SK-N-SH (cell line): ENCODE measurements around the gene CDV3. TPM values are rescaled to one million over a fixed set of nuclear protein-coding genes. Genes with fewer than 3 reads are reported as not detected.

Experiments used
- CTCF ChIA-PET: fragments of 300-600, 350-600 bp; formaldehyde crosslinking; extraction: SDS; loops from one replicate; lab custom pipeline; 2021; lab: Yijun Ruan, JAX
- POLR2A ChIA-PET: fragments of 350-600 bp; sonication (Branson Sonifier 250); formaldehyde crosslinking; extraction: SDS; loops from one replicate; lab custom pipeline; 2020; ENCODE audit warnings: antibody characterized with exemption, inconsistent platforms; lab: Yijun Ruan, JAX
- DNase-seq: peaks from one replicate; pipeline ENCODE4 v3.0.0; 2012
- H2AFZ ChIP-seq: fragments of 200-600 bp; sonication (generic); 2 replicates; pipeline ENCODE4 v1.8.1; 2016; ENCODE audit warnings: antibody characterized with exemption, mild to moderate bottlenecking, low read depth
- H3F3A ChIP-seq: fragments of 200-600 bp; sonication (generic); replicated peaks from 2 replicates; pipeline ENCODE3; 2016; ENCODE audit warnings: antibody characterized with exemption, mild to moderate bottlenecking; ENCODE audit not compliant: insufficient read depth
- H3K27ac ChIP-seq, 2 experiments: fragments of 200-500 bp in 1 of 2; fragments of 200-600 bp in 1 of 2; sonication (Bioruptor generic) in 1 of 2; sonication (generic), shearing (Covaris generic) in 1 of 2; 2 replicates each; pipeline versions ENCODE4 v1.5.1 to v1.6.1; 2014 to 2016; ENCODE audit warnings: low read depth in 2 of 2, inconsistent platforms in 1 of 2, low read length in 1 of 2, mild to moderate bottlenecking in 1 of 2, mixed read lengths in 1 of 2
- H3K27me3 ChIP-seq: fragments of 200-600 bp; sonication (generic), shearing (Covaris generic); 2 replicates; pipeline ENCODE4 v1.6.1; 2016; ENCODE audit warnings: mixed run types; ENCODE audit not compliant: insufficient read depth
- H3K36me3 ChIP-seq, 2 experiments: fragments of 200-500 bp in 1 of 2; fragments of 200-600 bp in 1 of 2; sonication (Bioruptor generic) in 1 of 2; sonication (generic) in 1 of 2; replicated peaks in 1 of 2; 2 replicates each; pipeline versions ENCODE3 to v1.5.1; 2014 to 2016; ENCODE audit warnings: low read length in 1 of 2, mild to moderate bottlenecking in 1 of 2; ENCODE audit not compliant: insufficient read depth in 2 of 2, control insufficient read depth in 1 of 2
- H3K4me1 ChIP-seq, 2 experiments: fragments of 200-500 bp in 1 of 2; fragments of 200-600 bp in 1 of 2; sonication (Bioruptor generic) in 1 of 2; sonication (generic), shearing (Covaris generic) in 1 of 2; 2 replicates each; pipeline versions ENCODE4 v1.5.1 to v1.6.1; 2014 to 2016; ENCODE audit warnings: low read depth in 1 of 2, low read length in 1 of 2, mixed run types in 1 of 2; ENCODE audit not compliant: insufficient read depth in 2 of 2, control insufficient read depth in 1 of 2
- H3K4me2 ChIP-seq: fragments of 200-600 bp; sonication (generic), shearing (Covaris generic); 2 replicates; pipeline ENCODE4 v1.6.1; 2017; ENCODE audit warnings: mixed run types
- H3K4me3 ChIP-seq, 2 experiments: fragments of 200-500 bp in 1 of 2; fragments of 200-600 bp in 1 of 2; sonication (Bioruptor generic) in 1 of 2; sonication (generic), shearing (Covaris generic) in 1 of 2; 2 replicates each; pipeline versions ENCODE4 v1.5.1 to v1.8.1; 2014 to 2016; ENCODE audit warnings: low read depth in 2 of 2, inconsistent platforms in 1 of 2, low read length in 1 of 2, mild to moderate bottlenecking in 1 of 2, mixed read lengths in 1 of 2, moderate library complexity in 1 of 2
- H3K79me2 ChIP-seq: fragments of 200-600 bp; sonication (generic); 2 replicates; pipeline ENCODE4 v1.8.1; 2017; ENCODE audit warnings: mild to moderate bottlenecking; ENCODE audit not compliant: insufficient read depth
- H3K9ac ChIP-seq: fragments of 200-600 bp; sonication (generic); 2 replicates; pipeline ENCODE4 v1.6.1; 2017; ENCODE audit warnings: mixed run types
- H3K9me2 ChIP-seq: fragments of 200-600 bp; sonication (generic); 2 replicates; pipeline ENCODE4 v1.6.1; 2017; ENCODE audit warnings: mixed run types
- H3K9me3 ChIP-seq: fragments of 200-600 bp; sonication (generic); 2 replicates; pipeline ENCODE4 v1.6.1; 2017; ENCODE audit warnings: mixed run types, mild to moderate bottlenecking, moderate library complexity
- H4K20me1 ChIP-seq: fragments of 200-600 bp; sonication (generic); 2 replicates; pipeline ENCODE4 v1.6.1; 2017; ENCODE audit warnings: mild to moderate bottlenecking, mixed run types; ENCODE audit not compliant: insufficient read depth
- CHD2 ChIP-seq: fragments of 150-350 bp; IDR thresholded peaks from 2 replicates; pipeline ENCODE4 v1.6.1; 2018; ENCODE audit warnings: low read length; ENCODE audit not compliant: partially characterized antibody
- EZH2phosphoT487 ChIP-seq: fragments of 200-600 bp; sonication (generic); IDR thresholded peaks from 2 replicates; pipeline ENCODE4 v1.6.1; 2017; ENCODE audit warnings: low read depth, mixed run types, mild to moderate bottlenecking, antibody characterized with exemption, moderate library complexity, borderline replicate concordance
- FOXJ3 ChIP-seq: sonication (generic); formaldehyde crosslinking; IDR thresholded peaks from 2 replicates; pipeline ENCODE4 v1.5.1; 2020; ENCODE audit warnings: mild to moderate bottlenecking, missing genetic modification reagents
- GABPA ChIP-seq: IDR thresholded peaks from 2 replicates; pipeline ENCODE4 v1.4.0; 2012; ENCODE audit warnings: low read depth, mild to moderate bottlenecking
- GATA2 ChIP-seq: sonication (generic); formaldehyde crosslinking; IDR thresholded peaks from 2 replicates; pipeline ENCODE4 v1.5.0; 2020; ENCODE audit warnings: mild to moderate bottlenecking, missing genetic modification reagents
- JUND ChIP-seq: IDR thresholded peaks from 2 replicates; pipeline ENCODE4 v1.4.0; 2012
- MEF2A ChIP-seq: IDR thresholded peaks from 2 replicates; pipeline ENCODE4 v1.4.0; 2012; ENCODE audit warnings: low read depth, borderline replicate concordance
- MXI1 ChIP-seq: IDR thresholded peaks from 2 replicates; pipeline ENCODE4 v1.6.1; 2012; ENCODE audit warnings: mild to moderate bottlenecking, low read depth, low read length, improper control_type of control experiment
- NRF1 ChIP-seq: IDR thresholded peaks from 2 replicates; pipeline ENCODE4 v1.6.1; 2012; ENCODE audit warnings: low read depth, mild to moderate bottlenecking, low read length
- POLR2AphosphoS5 ChIP-seq: IDR thresholded peaks from 2 replicates; pipeline ENCODE4 v1.6.1; 2012; ENCODE audit warnings: low read depth, low read length
- RAD21 ChIP-seq: IDR thresholded peaks from 2 replicates; pipeline ENCODE4 v1.6.1; 2012; ENCODE audit warnings: mild to moderate bottlenecking, low read length
- RFX5 ChIP-seq: IDR thresholded peaks from 2 replicates; pipeline ENCODE4 v1.6.1; 2012; ENCODE audit warnings: mild to moderate bottlenecking, improper control_type of control experiment, low read length
- SIN3A ChIP-seq: IDR thresholded peaks from 2 replicates; pipeline ENCODE4 v1.6.1; 2012; ENCODE audit warnings: low read depth, mild to moderate bottlenecking, low read length, moderate library complexity, borderline replicate concordance
- TAF1 ChIP-seq: IDR thresholded peaks from 2 replicates; pipeline ENCODE4 v1.6.1; 2012; ENCODE audit warnings: low read depth, mild to moderate bottlenecking, low read length, moderate library complexity, borderline replicate concordance
- TCF12 ChIP-seq: IDR thresholded peaks from 2 replicates; pipeline ENCODE4 v1.4.0; 2012
- TEAD4 ChIP-seq: IDR thresholded peaks from 2 replicates; pipeline ENCODE4 v1.4.0; 2012; ENCODE audit warnings: mild to moderate bottlenecking, borderline replicate concordance; ENCODE audit not compliant: insufficient read depth
- YY1 ChIP-seq: IDR thresholded peaks from 2 replicates; pipeline ENCODE4 v1.4.0; 2012; ENCODE audit warnings: low read depth, mild to moderate bottlenecking
- WGBS: methylation state at CpG from one replicate; pipeline ENCODE4 v1.1.6; 2017; ENCODE audit warnings: low lambda C conversion rate; 5-methylcytosine and 5-hydroxymethylcytosine counted together
- polyA plus RNA-seq, 3 experiments: library from polyadenylated mRNA; depleted of rRNA; stranded (reverse); fragments of >200 nt; gene quantifications; 2 replicates each; pipeline ENCODE4 v1.2.3, GENCODE V29; 2012
- TF ChIP-seq, protein P1 (sequence below): fragments of 200-600 bp; sonication (generic); IDR thresholded peaks from 2 replicates; pipeline ENCODE4 v1.6.1; 2017; ENCODE audit warnings: antibody characterized with exemption, mild to moderate bottlenecking, moderate library complexity
- TF ChIP-seq, protein P2 (sequence below): fragments of 150-350 bp; IDR thresholded peaks from 2 replicates; pipeline ENCODE4 v1.6.1; 2017; ENCODE audit warnings: antibody characterized with exemption, low read length, low read depth, borderline replicate concordance

Gene CDV3
- polyA plus RNA-seq, 1 of the 3 experiments (the other 2 are of a cell fraction): 35.4 TPM

DNA sequence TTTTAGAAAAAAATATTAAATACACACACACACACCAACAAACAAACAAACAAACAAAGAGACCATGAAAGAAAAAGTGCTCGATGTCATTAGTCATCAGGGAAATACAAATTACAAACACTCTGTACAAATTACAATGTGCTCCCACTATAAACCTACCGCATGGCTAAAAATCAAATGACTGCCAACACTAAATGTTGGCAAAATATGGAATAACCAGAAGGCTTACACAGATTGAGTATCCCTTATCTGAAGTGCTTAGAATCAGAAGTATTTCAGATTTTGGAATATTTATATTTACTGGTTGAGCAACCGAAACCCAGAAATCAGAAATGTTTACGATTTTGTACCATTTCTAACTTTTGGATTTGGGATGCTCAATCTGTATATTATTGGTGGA is 33.4 kb downstream of the CDV3 start:
- H3F3A ChIP-seq: peaks cover 3% of the 10 kb centered on the region
- peaks cover 7% of the 10 kb centered on the region; the same call in 1 of the 2 replicates for H3K79me2 ChIP-seq
- no peak overlapping the region for H2AFZ ChIP-seq
- CTCF ChIA-PET: interaction anchor here (1.4 to 1.7 kb wide), 2 partner anchors 880 to 881 kb away, joined by 3 read pairs; no protein-coding TSS in a partner anchor
- H3K4me3 ChIP-seq: no peak overlapping the region
- WGBS: 97% methylated on average over 4 of the region's 4 CpGs
- DNase-seq: no peak
- no peak overlapping the region for H3K9ac ChIP-seq
- H3K27ac ChIP-seq: no peak overlapping the region
- H4K20me1 ChIP-seq: no peaks in the 10 kb centered on the region
- no peaks in the 10 kb centered on the region for H3K27me3 ChIP-seq
- H3K9me3 ChIP-seq: no peaks in the 10 kb centered on the region
- no peaks in the 10 kb centered on the region for H3K4me1 ChIP-seq
- peaks cover 43 to 67% of the 10 kb centered on the region in 2 experiments for H3K36me3 ChIP-seq
- POLR2A ChIA-PET: interaction anchor here (0.6 kb wide), 1 partner anchor 9 kb away, joined by 3 read pairs; no protein-coding TSS in a partner anchor
- H3K9me2 ChIP-seq: no peaks in the 10 kb centered on the region
- H3K4me2 ChIP-seq: no peak overlapping the region
- TF ChIP-seq JUND: no peak
- TF ChIP-seq GATA2 (CRISPR knock-in tag): no peak
- no peak for TF ChIP-seq RAD21
- TF ChIP-seq POLR2AphosphoS5: no peak
- no peak for TF ChIP-seq TEAD4
- TF ChIP-seq MEF2A: no peak
- no peak for TF ChIP-seq NRF1
- no peak for TF ChIP-seq CHD2
- TF ChIP-seq RFX5: no peak
- TF ChIP-seq, protein P1, sequence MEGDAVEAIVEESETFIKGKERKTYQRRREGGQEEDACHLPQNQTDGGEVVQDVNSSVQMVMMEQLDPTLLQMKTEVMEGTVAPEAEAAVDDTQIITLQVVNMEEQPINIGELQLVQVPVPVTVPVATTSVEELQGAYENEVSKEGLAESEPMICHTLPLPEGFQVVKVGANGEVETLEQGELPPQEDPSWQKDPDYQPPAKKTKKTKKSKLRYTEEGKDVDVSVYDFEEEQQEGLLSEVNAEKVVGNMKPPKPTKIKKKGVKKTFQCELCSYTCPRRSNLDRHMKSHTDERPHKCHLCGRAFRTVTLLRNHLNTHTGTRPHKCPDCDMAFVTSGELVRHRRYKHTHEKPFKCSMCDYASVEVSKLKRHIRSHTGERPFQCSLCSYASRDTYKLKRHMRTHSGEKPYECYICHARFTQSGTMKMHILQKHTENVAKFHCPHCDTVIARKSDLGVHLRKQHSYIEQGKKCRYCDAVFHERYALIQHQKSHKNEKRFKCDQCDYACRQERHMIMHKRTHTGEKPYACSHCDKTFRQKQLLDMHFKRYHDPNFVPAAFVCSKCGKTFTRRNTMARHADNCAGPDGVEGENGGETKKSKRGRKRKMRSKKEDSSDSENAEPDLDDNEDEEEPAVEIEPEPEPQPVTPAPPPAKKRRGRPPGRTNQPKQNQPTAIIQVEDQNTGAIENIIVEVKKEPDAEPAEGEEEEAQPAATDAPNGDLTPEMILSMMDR: no peak
- no peak for TF ChIP-seq FOXJ3 (CRISPR knock-in tag)
- TF ChIP-seq, protein P2, sequence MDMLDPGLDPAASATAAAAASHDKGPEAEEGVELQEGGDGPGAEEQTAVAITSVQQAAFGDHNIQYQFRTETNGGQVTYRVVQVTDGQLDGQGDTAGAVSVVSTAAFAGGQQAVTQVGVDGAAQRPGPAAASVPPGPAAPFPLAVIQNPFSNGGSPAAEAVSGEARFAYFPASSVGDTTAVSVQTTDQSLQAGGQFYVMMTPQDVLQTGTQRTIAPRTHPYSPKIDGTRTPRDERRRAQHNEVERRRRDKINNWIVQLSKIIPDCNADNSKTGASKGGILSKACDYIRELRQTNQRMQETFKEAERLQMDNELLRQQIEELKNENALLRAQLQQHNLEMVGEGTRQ: no peak
- no peak for TF ChIP-seq TCF12
- TF ChIP-seq YY1: no peak
- no peak for TF ChIP-seq TAF1
- no peak for TF ChIP-seq MXI1
- no peak for TF ChIP-seq EZH2phosphoT487

DNA sequence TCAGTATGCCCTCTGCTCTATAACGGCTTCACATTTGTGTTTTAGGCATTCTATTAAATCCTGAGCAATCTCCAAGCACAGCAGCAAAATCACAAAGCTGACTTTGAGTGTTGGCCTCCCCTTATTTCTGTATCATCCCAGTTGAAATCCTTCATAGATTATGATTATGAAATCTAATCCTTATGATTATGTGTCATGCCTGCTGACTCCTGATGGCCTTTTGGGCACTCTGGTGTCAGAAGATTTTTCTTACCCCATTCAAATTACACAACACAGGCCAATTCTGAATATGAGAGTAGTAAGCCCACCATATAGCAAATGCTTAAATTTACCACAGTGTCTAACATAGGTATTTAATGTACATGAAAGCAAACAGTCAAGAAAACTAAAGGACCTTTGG is 34.3 kb downstream of the CDV3 start:
- Histone ChIP-seq H3K4me2 (no peak overlapping the region), H3K4me1 (no peaks in the 10 kb centered on the region), H3K27ac (no peak overlapping the region)
- TF ChIP-seq POLR2AphosphoS5 (no peak), MXI1 (no peak), RAD21 (no peak), GABPA (no peak), RFX5 (no peak), EZH2phosphoT487 (no peak), SIN3A (no peak)
- TF ChIP-seq, protein P1: no peak
- TF ChIP-seq, all 33 proteins: peak for 0
- Histone ChIP-seq H3K9me2 (no peaks in the 10 kb centered on the region), H3K4me3 (no peak overlapping the region), H3K27me3 (no peaks in the 10 kb centered on the region), H3K79me2 (peaks cover 7% of the 10 kb centered on the region; the same call in 1 of the 2 replicates), H3F3A (peaks cover 3% of the 10 kb centered on the region), H4K20me1 (no peaks in the 10 kb centered on the region), H3K9ac (no peak overlapping the region), H3K9me3 (no peaks in the 10 kb centered on the region), H3K36me3 (peaks cover 45 to 66% of the 10 kb centered on the region in 2 experiments), H2AFZ (no peak overlapping the region)
- WGBS: 94% methylated on average over 1 of the region's 1 CpG
- ChIA-PET POLR2A (interaction anchor here (0.6 kb wide), 1 partner anchor 10 kb away, joined by 3 read pairs; no protein-coding TSS in a partner anchor), CTCF (interaction anchor here (1.0 to 1.7 kb wide), 2 partner anchors 56 to 882 kb away, joined by 3 read pairs; no protein-coding TSS in a partner anchor)
- DNase-seq: no peak
